Mesendoderm (in vitro differentiated cells): ENCODE data around the gene AOPEP.

Experiments
- DNase-seq: peaks from one replicate; pipeline ENCODE4 v3.0.0; 2013
- H2AK5ac ChIP-seq: 2 replicates; pipeline ENCODE4 v1.6.1; 2013; ENCODE audit warnings: low read length, inconsistent platforms
- H2BK120ac ChIP-seq: 2 replicates; pipeline ENCODE4 v1.6.1; 2013; ENCODE audit warnings: low read depth, mild to moderate bottlenecking, low read length, moderate library complexity, mixed read lengths
- H2BK15ac ChIP-seq: replicated peaks from 2 replicates; pipeline ENCODE4 v1.6.1; 2013; ENCODE audit warnings: low read depth, mild to moderate bottlenecking, moderate library complexity
- H2BK5ac ChIP-seq: 2 replicates; pipeline ENCODE4 v1.6.1; 2013; ENCODE audit warnings: low read length, inconsistent platforms
- H3K18ac ChIP-seq: 2 replicates; pipeline ENCODE4 v1.6.1; 2013; ENCODE audit warnings: mild to moderate bottlenecking, low read length, mixed read lengths
- H3K23ac ChIP-seq: one replicate; pipeline ENCODE4 v1.6.1; 2013; ENCODE audit warnings: low read length
- H3K27ac ChIP-seq: 2 replicates; pipeline ENCODE4 v1.5.1; 2013; ENCODE audit warnings: low read depth, mild to moderate bottlenecking, inconsistent platforms, low read length, moderate library complexity
- H3K27me3 ChIP-seq: 2 replicates; pipeline ENCODE4 v1.6.1; 2013; ENCODE audit warnings: low read length, control low read depth, mild to moderate bottlenecking, inconsistent platforms; ENCODE audit not compliant: insufficient read depth, poor library complexity
- H3K36me3 ChIP-seq: 2 replicates; pipeline ENCODE4 v1.6.1; 2013; ENCODE audit warnings: low read length, inconsistent platforms; ENCODE audit not compliant: control insufficient read depth, insufficient read depth
- H3K4ac ChIP-seq: one replicate; pipeline ENCODE4 v1.6.1; 2013; ENCODE audit warnings: low read depth, mild to moderate bottlenecking, low read length, moderate library complexity
- H3K4me1 ChIP-seq: 2 replicates; pipeline ENCODE4 v1.6.1; 2013; ENCODE audit warnings: low read depth, low read length, inconsistent platforms; ENCODE audit not compliant: control insufficient read depth
- H3K4me2 ChIP-seq: 2 replicates; pipeline ENCODE4 v1.6.1; 2013; ENCODE audit warnings: low read length
- H3K4me3 ChIP-seq: 2 replicates; pipeline ENCODE4 v1.5.1; 2013; ENCODE audit warnings: mild to moderate bottlenecking, low read length
- H3K56ac ChIP-seq: one replicate; pipeline ENCODE4 v1.6.1; 2013; ENCODE audit warnings: low read length
- H3K79me1 ChIP-seq: 2 replicates; pipeline ENCODE4 v1.6.1; 2013; ENCODE audit warnings: low read length, inconsistent platforms
- H3K79me2 ChIP-seq: 2 replicates; pipeline ENCODE4 v1.6.1; 2013; ENCODE audit warnings: mild to moderate bottlenecking, low read length; ENCODE audit not compliant: control insufficient read depth, insufficient read depth
- H3K9ac ChIP-seq: 2 replicates; pipeline ENCODE4 v1.6.1; 2013; ENCODE audit warnings: low read length, inconsistent platforms
- H4K5ac ChIP-seq: one replicate; pipeline ENCODE4 v1.6.1; 2013; ENCODE audit warnings: low read length
- H4K8ac ChIP-seq: one replicate; pipeline ENCODE4 v1.6.1; 2013; ENCODE audit warnings: low read depth, mild to moderate bottlenecking, control low read depth, low read length, moderate library complexity
- WGBS: extraction: QIAGEN DNeasy Blood & Tissue Kit; methylation state at CpG from one replicate; pipeline ENCODE4 v1.1.7; 2013; ENCODE audit warnings: low lambda C conversion rate, missing lambda C conversion rate; ENCODE audit not compliant: insufficient coverage; ENCODE audit errors: extremely low coverage; 5-methylcytosine and 5-hydroxymethylcytosine counted together

The AOPEP gene

GRCh38 chr9:94870793-94871558, 144.5 kb downstream of the AOPEP start:
- no peaks in the 10 kb centered on the region for H3K27me3 ChIP-seq
- H3K4me2 ChIP-seq, result no peak overlapping the region
- WGBS, result no CpG with 5 or more reads among the region's 8 CpGs
- no peak overlapping the region for H3K23ac ChIP-seq
- no peak overlapping the region for H4K8ac ChIP-seq
- no peak overlapping the region for H3K18ac ChIP-seq
- no peak overlapping the region for H2BK120ac ChIP-seq
- H2BK15ac ChIP-seq, result no peak overlapping the region
- H3K27ac ChIP-seq, result no peak overlapping the region
- H3K79me2 ChIP-seq, result no peaks in the 10 kb centered on the region
- no peaks in the 10 kb centered on the region for H3K36me3 ChIP-seq
- H3K4ac ChIP-seq, result no peak overlapping the region
- no peak overlapping the region for H2BK5ac ChIP-seq
- peak; percentile 58 for DNase-seq
- no peak overlapping the region for H3K4me3 ChIP-seq
- H4K5ac ChIP-seq, result no peak overlapping the region
- H3K4me1 ChIP-seq, result peaks cover under 1% of the 10 kb centered on the region
- H3K79me1 ChIP-seq, result no peaks in the 10 kb centered on the region
- no peak overlapping the region for H3K9ac ChIP-seq
- no peak overlapping the region for H3K56ac ChIP-seq
- no peak overlapping the region for H2AK5ac ChIP-seq

GRCh38 chr9:94872083-94872833, 145.8 kb downstream of the AOPEP start:
- Histone ChIP-seq H4K8ac (no peak overlapping the region), H3K9ac (no peak overlapping the region), H2BK15ac (no peak overlapping the region), H3K36me3 (no peaks in the 10 kb centered on the region), H2BK5ac (no peak overlapping the region), H4K5ac (no peak overlapping the region), H2AK5ac (no peak overlapping the region), H3K4me3 (no peak overlapping the region), H3K56ac (no peak overlapping the region), H3K79me2 (no peaks in the 10 kb centered on the region), H3K23ac (no peak overlapping the region), H3K79me1 (no peaks in the 10 kb centered on the region), H2BK120ac (peak overlapping the region; percentile 47), H3K27me3 (no peaks in the 10 kb centered on the region), H3K4me1 (no peaks in the 10 kb centered on the region), H3K27ac (no peak overlapping the region), H3K4ac (no peak overlapping the region), H3K4me2 (no peak overlapping the region), H3K18ac (no peak overlapping the region)
- no CpG with 5 or more reads among the region's 13 CpGs for WGBS
- DNase-seq, result no peak

- Histone ChIP-seq H3K4me2 (no peak overlapping the region), H3K23ac (no peak overlapping the region), H4K5ac (peak overlapping the region; percentile 44), H3K79me1 (no peaks in the 10 kb centered on the region), H3K4me3 (no peak overlapping the region), H3K79me2 (no peaks in the 10 kb centered on the region), H3K36me3 (no peaks in the 10 kb centered on the region), H3K18ac (no peak overlapping the region), H3K27me3 (no peaks in the 10 kb centered on the region), H2AK5ac (no peak overlapping the region), H3K27ac (no peak overlapping the region), H2BK120ac (no peak overlapping the region), H2BK15ac (no peak overlapping the region), H3K56ac (no peak overlapping the region), H3K4ac (no peak overlapping the region), H3K9ac (no peak overlapping the region), H2BK5ac (no peak overlapping the region), H3K4me1 (no peaks in the 10 kb centered on the region), H4K8ac (no peak overlapping the region)
- no peak for DNase-seq
- WGBS, result no CpG with 5 or more reads among the region's 3 CpGs
These were observed 146.5 kb downstream of the AOPEP start for GRCh38 chr9:94872891-94873511.

GRCh38 chr9:94874316-94874715, 147.8 kb downstream of the AOPEP start:
- DNase-seq, result no peak
- no peak overlapping the region for H3K9ac ChIP-seq
- no peak overlapping the region for H3K18ac ChIP-seq
- H3K27me3 ChIP-seq, result no peaks in the 10 kb centered on the region
- H4K5ac ChIP-seq, result no peak overlapping the region
- H3K23ac ChIP-seq, result no peak overlapping the region
- H2BK120ac ChIP-seq, result no peak overlapping the region
- no peak overlapping the region for H3K56ac ChIP-seq
- no peaks in the 10 kb centered on the region for H3K36me3 ChIP-seq
- WGBS, result no CpG with 5 or more reads among the region's 3 CpGs
- no peak overlapping the region for H2BK15ac ChIP-seq
- H3K27ac ChIP-seq, result no peak overlapping the region
- no peaks in the 10 kb centered on the region for H3K79me2 ChIP-seq
- H4K8ac ChIP-seq, result no peak overlapping the region
- H3K4me2 ChIP-seq, result no peak overlapping the region
- no peak overlapping the region for H2AK5ac ChIP-seq
- H3K4ac ChIP-seq, result no peak overlapping the region
- H3K4me3 ChIP-seq, result no peak overlapping the region
- no peaks in the 10 kb centered on the region for H3K79me1 ChIP-seq
- no peak overlapping the region for H2BK5ac ChIP-seq
- H3K4me1 ChIP-seq, result no peaks in the 10 kb centered on the region

- H3K79me2 ChIP-seq, result no peaks in the 10 kb centered on the region
- H3K18ac ChIP-seq, result no peak overlapping the region
- no peak overlapping the region for H3K4me3 ChIP-seq
- H3K4me1 ChIP-seq, result no peaks in the 10 kb centered on the region
- H4K8ac ChIP-seq, result no peak overlapping the region
- H3K79me1 ChIP-seq, result no peaks in the 10 kb centered on the region
- no peak overlapping the region for H3K27ac ChIP-seq
- no peaks in the 10 kb centered on the region for H3K36me3 ChIP-seq
- no CpG with 5 or more reads among the region's 5 CpGs for WGBS
- H2BK5ac ChIP-seq, result no peak overlapping the region
- H2BK120ac ChIP-seq, result no peak overlapping the region
- H3K23ac ChIP-seq, result no peak overlapping the region
- no peaks in the 10 kb centered on the region for H3K27me3 ChIP-seq
- DNase-seq, result no peak
- no peak overlapping the region for H3K9ac ChIP-seq
- no peak overlapping the region for H3K4ac ChIP-seq
- H2BK15ac ChIP-seq, result no peak overlapping the region
- H2AK5ac ChIP-seq, result no peak overlapping the region
- H3K56ac ChIP-seq, result no peak overlapping the region
- no peak overlapping the region for H4K5ac ChIP-seq
- no peak overlapping the region for H3K4me2 ChIP-seq
These were observed 149.0 kb downstream of the AOPEP start for GRCh38 chr9:94875300-94876020.
